Astrocyte of the spinal cord (primary cell): ENCODE measurements around the gene CLIP2.

ENCODE experiments used
- DNase-seq: peaks from one replicate; pipeline ENCODE4 v3.0.0; 2011; ENCODE audit warnings: low read depth, low spot score
- H3K4me3 ChIP-seq: 2 replicates; pipeline ENCODE4 v1.5.1; 2011; ENCODE audit warnings: low read depth, mild to moderate bottlenecking, low read length, moderate library complexity
- CTCF ChIP-seq: IDR thresholded peaks from 2 replicates; pipeline ENCODE4 v1.5.1; 2012; ENCODE audit warnings: low read depth, mild to moderate bottlenecking, low read length, inconsistent platforms
- in situ Hi-C: cut with HindIII; loops from 2 replicates; pipeline ENCODE4 v1.10.0; 2017; ENCODE audit warnings: low sequenced_read_pairs

Gene CLIP2

DNA sequence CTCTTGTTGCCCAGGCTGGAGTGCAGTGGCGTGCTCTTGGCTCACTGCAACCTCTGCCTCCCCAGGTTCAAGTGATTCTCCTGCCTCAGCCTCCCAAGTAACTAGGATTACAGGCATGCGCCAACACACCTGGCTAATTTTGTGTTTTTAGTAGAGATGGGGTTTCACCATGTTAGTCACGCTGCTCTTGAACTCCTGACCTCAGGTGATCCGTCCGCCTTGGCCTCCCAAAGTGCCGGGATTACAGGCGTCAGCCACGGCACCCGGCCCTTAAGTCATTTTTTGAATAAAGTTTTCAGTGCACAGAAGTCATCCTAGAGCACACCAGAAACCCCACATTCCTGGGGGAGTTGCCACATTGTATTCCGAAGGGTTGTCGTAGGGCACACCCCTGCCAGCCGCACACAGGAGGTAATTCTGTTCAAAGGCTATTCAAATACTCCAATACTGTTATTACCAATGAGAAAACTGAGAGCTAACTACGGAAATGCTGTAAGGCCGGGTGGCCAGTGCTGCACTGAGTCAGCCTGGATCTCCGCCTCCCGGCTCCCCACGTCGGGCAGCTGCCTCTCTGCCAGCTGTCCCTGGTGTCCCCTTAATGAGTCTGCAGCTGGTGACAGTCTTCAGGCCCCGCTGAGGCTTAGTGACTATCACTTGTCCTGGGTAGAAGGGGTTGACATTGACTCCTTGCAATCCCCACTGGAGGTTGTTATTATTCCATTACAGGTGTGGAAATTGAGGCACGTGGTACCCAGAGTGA is 26.4 kb upstream of the CLIP2 start:
- no peak for DNase-seq
- H3K4me3 ChIP-seq = no peak overlapping the region
- in situ Hi-C loops = no loop called here
- no peak for TF ChIP-seq CTCF

DNA sequence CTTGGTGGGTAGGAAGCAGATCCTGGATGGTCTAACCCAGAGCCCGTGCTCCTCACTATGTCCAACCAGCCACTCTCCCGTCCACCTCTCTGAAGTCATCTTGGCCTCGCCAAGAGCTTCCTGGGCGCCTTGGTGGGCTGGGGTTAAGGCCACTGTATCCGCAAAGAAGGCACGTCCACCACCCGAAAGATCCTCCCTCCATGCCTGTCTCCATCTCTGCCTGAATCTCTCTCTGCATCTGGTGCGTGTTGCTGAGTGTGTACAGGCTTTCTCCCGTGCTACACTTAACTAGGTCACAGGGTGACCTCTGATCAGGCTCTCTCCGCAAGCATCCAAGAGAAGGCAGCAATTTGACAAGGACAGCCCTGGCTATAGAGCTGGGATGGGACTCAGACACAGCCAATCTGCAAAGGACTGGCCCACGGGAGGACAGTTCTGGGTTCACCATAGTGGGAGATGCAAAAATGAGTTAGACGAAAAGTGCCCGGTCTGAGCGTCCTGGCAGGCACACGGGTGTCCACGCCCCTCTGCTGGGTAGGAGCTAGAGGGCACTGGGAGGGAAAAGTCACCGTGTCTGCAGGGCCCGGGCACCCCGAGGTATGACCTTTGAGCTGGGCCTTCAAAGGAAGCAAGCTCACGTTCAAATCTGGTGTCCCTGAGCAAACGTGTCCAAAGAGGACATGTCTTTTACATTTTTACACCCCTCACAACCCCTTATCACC is 25.6 kb upstream of the CLIP2 start:
- in situ Hi-C loops = no loop called here
- no peak for DNase-seq
- no peak overlapping the region for H3K4me3 ChIP-seq
- TF ChIP-seq CTCF = no peak

GRCh38 chr7:74266191-74266963 is 22.8 kb upstream of the CLIP2 start:
- in situ Hi-C loops = no loop called here

DNA sequence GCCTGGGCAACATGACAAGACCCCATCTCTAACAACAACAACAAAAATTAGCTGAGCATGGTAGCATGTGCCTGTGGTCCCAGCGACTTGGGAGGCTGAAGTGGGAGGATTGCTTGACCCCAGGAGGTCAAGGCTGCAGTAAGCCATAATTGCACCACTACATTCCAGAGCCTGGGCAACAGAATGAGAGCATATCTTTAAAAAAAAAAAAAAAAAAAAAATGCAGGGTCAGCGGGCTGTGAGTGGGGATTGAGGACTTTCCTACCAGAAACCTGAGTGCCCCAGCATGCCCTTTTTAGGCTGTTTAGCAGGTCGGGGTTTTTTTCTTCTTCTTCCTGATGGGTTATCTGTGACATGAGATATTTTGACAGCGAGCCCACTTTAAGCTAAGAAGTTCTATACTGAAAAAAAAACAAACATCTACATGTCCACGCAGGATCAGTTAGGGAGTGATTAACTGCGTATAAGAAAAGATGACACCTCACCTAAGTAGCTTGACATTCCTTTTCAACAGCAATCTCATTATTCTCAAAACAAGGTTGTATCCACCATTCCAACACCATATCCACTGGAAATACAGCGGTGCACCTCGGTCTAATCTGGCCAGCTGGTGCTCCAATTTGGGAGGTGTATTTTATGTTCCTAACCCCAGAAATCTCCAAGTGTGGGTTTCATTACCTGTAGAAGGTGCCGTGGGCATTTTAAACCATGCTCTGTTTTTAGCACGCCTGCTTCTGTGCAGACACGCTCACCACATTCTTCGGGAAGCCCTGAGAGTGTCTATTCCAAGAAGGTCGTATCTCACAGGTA is 21.2 kb upstream of the CLIP2 start:
- DNase-seq = no peak
- TF ChIP-seq CTCF = no peak
- in situ Hi-C loops = no loop called here
- no peak overlapping the region for H3K4me3 ChIP-seq

More at GRCh38 chr7:74266191-74266963, 22.8 kb upstream of the CLIP2 start:
- no peak overlapping the region for H3K4me3 ChIP-seq
- no peak for TF ChIP-seq CTCF
- no peak for DNase-seq

DNA sequence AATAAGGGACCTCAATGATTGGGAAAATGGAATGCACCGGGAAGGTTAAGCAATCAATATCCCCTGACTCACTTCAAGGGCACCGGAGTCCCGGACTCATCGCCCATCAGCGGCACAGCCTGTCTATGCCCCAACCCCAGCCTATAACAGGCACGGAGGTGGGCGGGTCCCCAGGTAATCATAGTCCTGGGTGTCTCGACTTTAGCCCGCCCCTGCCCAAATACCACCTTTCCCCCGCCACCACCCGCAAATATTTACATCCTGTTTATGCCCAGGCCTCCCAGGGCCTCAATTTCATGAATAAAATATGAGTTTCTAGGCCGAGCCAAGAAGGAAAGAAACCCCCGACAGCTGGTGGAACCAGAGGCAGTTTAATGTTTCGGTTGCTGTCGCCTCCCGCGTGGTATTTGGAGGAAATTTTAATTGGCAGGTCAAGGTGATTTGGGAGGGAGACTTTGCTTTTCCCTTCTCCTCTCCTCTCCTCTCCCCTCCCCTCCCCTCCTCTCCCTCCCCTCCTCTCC is 19.4 kb upstream of the CLIP2 start:
- peak overlapping the region; percentile 49 for H3K4me3 ChIP-seq
- no peak for TF ChIP-seq CTCF
- peak; percentile 69 for DNase-seq
- in situ Hi-C loops = no loop called here

- in situ Hi-C loops = no loop called here
Observed at GRCh38 chr7:74271742-74272141, 17.5 kb upstream of the CLIP2 start.

More at GRCh38 chr7:74271742-74272141, 17.5 kb upstream of the CLIP2 start:
- TF ChIP-seq CTCF = no peak
- H3K4me3 ChIP-seq = no peak overlapping the region
- no peak for DNase-seq
